GM12892 (cell line): ENCODE data around the gene TRAF7.
A peak's percentile ranks its signal among the peaks of the same experiment; 100 is the strongest.
"Not testable (repeated sequence)": the region's sequence is repeated elsewhere in the genome, so short reads cannot be mapped to it uniquely, and the experiment has no call there.

Source experiments
- DNase-seq: peaks from one replicate; pipeline ENCODE4 v3.0.0; 2011; ENCODE audit not compliant: insufficient read length
- FAIRE-seq: peaks from 2 replicates; lab custom pipeline; 2011; peaks lifted over from hg19 to GRCh38; lab: Jason Lieb, UNC
- POLR2A ChIP-seq: IDR thresholded peaks from 2 replicates; pipeline ENCODE4 v1.6.1; 2011; ENCODE audit warnings: low read depth, low read length, control low read depth
- POLR2AphosphoS5 ChIP-seq: IDR thresholded peaks from 2 replicates; pipeline ENCODE4 v1.6.1; 2011; ENCODE audit warnings: low read depth, low read length, control low read depth
- TAF1 ChIP-seq: IDR thresholded peaks from 2 replicates; pipeline ENCODE4 v1.6.1; 2011; ENCODE audit warnings: low read depth, mild to moderate bottlenecking, control low read depth, low read length, borderline replicate concordance

The TRAF7 gene

GRCh38 chr16:2199095-2199494, 43.5 kb downstream of the TRAF7 start:
- FAIRE-seq: no peak
- TF ChIP-seq TAF1 (no peak), POLR2A (no peak), POLR2AphosphoS5 (no peak)
- no peak for DNase-seq

DNA sequence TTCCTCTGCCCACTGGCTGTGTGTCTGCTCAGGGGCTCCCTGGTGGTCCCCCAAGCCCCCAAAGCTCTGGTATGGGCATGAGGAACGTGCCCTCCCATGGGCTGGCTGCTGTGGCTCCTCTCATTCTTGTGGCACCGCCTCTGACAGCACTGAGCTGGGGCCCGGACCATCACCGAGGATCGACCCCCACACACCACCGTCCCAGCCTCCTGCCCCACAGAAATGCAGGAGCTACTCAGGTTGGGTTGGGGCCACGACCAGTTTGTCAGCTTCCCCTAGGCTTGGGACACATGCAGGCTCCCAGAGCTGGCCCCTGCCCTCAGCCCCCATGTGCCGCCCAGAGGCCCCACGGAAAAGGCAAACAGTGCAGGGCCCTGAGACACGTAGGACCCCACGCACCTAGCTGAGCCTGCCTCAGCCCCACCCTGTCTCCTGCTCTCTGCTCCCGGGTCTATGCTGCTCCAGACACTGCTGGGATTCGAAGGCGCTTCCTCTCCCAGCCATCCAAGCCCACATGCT, 44.1 kb downstream of the TRAF7 start:
- DNase-seq (no peak), FAIRE-seq (no peak)
- TF ChIP-seq POLR2A (no peak), POLR2AphosphoS5 (no peak), TAF1 (no peak)

GRCh38 chr16:2200313-2200712, 44.7 kb downstream of the TRAF7 start:
- FAIRE-seq: no peak
- TF ChIP-seq TAF1 (no peak), POLR2AphosphoS5 (no peak), POLR2A (no peak)
- no peak for DNase-seq

GRCh38 chr16:2203119-2203688, 47.6 kb downstream of the TRAF7 start:
- not testable (repeated sequence) for DNase-seq

GRCh38 chr16:2204416-2205103, 49.0 kb downstream of the TRAF7 start:
- peak; percentile 51 for FAIRE-seq
- no peak for DNase-seq
- TF ChIP-seq POLR2AphosphoS5 (no peak), TAF1 (no peak), POLR2A (no peak)

More at GRCh38 chr16:2203119-2203688, 47.6 kb downstream of the TRAF7 start:
- not testable (repeated sequence) for FAIRE-seq

DNA sequence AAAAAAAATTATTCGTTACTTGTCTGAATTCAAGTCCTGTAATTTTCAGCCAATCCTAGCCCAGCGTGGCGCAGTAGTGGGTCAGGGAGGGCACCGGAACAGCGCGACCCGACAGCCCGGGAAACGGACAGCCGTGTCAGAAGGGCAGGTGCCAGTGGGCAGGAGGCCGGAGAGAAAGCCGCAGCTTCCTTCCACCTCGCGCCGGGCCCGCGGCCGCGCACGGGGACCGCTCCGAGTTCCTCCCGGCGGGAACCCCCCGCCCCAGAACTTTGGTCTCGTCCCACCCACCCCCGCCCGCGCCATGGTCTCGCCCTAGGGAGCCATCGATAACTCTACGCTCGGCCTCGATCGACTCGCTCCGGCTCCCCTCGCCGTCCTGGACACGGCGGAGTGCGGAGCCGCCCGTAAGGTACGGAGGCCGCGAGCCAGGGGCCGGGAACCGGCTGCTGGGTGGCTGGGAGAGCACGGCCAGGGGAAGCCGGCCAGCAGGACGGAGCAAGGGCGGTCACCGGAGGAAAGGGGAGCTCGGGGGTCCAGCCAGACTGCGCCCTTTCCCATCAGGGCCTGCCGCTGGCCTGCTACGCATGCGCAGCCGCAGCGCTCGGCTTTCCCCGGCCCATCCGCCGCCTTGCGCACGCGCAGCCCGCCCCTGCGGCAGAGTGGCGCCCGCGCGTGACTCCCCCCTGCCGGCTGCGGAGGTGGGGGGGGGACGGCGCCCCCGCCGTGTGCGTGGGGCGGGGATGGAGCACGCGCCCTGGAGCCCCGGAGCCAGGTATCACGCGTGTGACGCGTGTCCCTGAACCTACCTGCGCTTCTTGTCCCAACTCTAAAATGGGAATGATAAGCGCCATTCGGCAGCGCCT, 49.8 kb downstream of the TRAF7 start, which contains the start of gene MLST8:
MLST8 (plus strand) TSS at position 351 of the 863 bp plus-strand sequence. CDS start 632 bp downstream, outside the sequence.
- peak; percentile 98 for FAIRE-seq
- DNase-seq: peak; percentile 100

DNA sequence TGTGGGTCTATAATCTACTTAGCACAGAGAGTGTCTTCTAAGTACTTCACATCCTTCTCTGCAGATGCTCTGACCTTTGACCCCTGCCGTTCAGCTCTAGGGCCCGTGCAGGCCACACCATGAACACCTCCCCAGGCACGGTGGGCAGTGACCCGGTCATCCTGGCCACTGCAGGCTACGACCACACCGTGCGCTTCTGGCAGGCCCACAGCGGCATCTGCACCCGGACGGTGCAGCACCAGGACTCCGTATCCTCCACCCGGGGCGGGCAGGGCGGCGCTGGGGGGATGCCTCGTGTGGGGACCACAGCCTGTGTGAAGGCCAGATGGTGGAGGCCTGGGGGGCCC, 50.4 kb downstream of the TRAF7 start:
- no peak for TF ChIP-seq TAF1
- no peak for TF ChIP-seq POLR2AphosphoS5
- no peak for TF ChIP-seq POLR2A
- FAIRE-seq: no peak
- DNase-seq: no peak

More for the DNA sequence above, 49.8 kb downstream of the TRAF7 start, which contains the start of gene MLST8:
- TF ChIP-seq TAF1 (peak; percentile 56), POLR2AphosphoS5 (peak; percentile 90), POLR2A (peak; percentile 95)

DNA sequence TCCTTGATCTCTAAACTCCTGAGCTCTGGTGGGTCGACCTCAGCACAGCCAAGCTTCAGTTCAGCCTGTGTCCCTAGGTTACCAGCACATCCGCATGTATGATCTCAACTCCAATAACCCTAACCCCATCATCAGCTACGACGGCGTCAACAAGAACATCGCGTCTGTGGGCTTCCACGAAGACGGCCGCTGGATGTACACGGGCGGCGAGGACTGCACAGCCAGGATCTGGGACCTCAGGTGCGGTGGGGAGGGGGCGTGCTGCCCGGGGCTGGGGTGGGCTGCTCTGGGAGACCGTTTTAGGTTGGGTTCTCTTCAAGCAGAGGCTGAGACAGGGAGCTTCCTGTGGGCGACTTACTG, 50.8 kb downstream of the TRAF7 start:
- DNase-seq (no peak), FAIRE-seq (peak; percentile 61)
- no peak for TF ChIP-seq POLR2A
- no peak for TF ChIP-seq TAF1
- no peak for TF ChIP-seq POLR2AphosphoS5

DNA sequence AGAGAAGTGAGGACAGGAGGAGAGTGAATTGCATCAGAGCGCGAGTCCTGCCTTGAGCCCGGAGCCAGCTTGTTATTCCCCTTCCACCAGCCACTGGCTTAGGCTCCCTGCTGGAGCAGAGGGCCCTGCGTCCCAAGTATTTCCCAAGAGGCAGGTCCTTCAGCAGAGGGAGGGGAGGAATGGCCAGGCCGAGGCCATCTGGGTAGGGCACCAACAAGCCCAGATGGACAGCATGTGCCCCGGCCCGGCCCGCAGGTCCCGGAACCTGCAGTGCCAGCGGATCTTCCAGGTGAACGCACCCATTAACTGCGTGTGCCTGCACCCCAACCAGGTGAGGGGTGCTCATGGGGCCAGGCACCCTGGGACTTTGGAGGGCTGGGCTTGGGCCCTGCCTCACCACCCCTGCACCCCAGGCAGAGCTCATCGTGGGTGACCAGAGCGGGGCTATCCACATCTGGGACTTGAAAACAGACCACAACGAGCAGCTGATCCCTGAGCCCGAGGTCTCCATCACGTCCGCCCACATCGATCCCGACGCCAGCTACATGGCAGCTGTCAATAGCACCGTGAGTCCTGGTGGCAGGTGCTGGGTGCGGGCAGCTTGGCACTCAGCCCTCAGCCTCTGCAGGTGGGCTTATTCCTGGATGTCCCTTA, 51.3 kb downstream of the TRAF7 start:
- no peak for FAIRE-seq
- DNase-seq: no peak
- TF ChIP-seq POLR2A (no peak), POLR2AphosphoS5 (no peak), TAF1 (no peak)

DNA sequence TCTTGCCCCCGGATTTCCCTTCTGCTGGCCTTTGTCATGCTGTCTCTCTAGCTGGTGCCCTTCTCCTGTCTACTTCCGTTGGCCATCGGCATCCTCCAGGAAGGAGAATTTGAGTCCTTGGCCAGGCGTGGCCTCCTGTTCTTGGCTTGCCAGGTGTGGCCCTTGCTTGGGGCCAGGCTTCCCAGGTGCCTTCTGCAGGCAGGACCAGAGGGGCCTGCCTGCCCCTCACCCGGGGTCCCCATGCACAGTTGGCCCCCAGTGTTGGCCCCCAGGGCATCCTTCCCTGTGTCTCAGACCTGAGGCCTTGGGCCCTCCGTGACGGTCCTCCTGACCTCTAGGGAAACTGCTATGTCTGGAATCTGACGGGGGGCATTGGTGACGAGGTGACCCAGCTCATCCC, 52.3 kb downstream of the TRAF7 start:
- DNase-seq (no peak), FAIRE-seq (no peak)
- TF ChIP-seq POLR2AphosphoS5 (no peak), TAF1 (no peak), POLR2A (no peak)

GRCh38 chr16:2208308-2208707, 52.7 kb downstream of the TRAF7 start:
- no peak for FAIRE-seq
- DNase-seq: no peak
- TF ChIP-seq POLR2A (no peak), POLR2AphosphoS5 (no peak), TAF1 (no peak)
